HTERT RPE-1 (cell line): ENCODE results near the gene EPYC.
"Not testable (repeated sequence)": the region's sequence is repeated elsewhere in the genome, so short reads cannot be mapped to it uniquely, and the experiment has no call there.

ENCODE experiments used
- in situ Hi-C: fragments of 300-500 bp; cut with MboI; formaldehyde crosslinking; loops from 4 replicates; pipeline ENCODE4 v1.14.3; 2020; ENCODE audit warnings: low sequenced_read_pairs

Gene EPYC

DNA sequence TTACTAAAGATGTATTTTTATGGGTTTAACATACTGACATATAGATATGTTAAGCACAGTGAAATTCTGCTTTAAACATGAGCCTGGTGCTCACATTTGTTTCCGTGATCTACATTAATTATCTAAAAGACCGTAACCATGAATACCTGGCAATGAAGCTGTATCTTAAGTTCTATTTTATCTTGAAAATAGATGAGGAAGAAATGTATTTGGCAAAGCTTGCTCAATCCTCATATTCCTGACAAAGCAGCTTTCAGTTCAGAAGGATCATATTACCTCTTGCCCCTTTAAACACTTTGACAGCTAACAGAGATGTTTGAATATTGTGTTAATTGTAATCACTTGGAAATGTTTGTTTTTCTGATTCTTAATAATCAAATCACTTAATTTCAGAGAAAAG, 9.8 kb downstream of the EPYC start:
- in situ Hi-C loops = no loop called here

DNA sequence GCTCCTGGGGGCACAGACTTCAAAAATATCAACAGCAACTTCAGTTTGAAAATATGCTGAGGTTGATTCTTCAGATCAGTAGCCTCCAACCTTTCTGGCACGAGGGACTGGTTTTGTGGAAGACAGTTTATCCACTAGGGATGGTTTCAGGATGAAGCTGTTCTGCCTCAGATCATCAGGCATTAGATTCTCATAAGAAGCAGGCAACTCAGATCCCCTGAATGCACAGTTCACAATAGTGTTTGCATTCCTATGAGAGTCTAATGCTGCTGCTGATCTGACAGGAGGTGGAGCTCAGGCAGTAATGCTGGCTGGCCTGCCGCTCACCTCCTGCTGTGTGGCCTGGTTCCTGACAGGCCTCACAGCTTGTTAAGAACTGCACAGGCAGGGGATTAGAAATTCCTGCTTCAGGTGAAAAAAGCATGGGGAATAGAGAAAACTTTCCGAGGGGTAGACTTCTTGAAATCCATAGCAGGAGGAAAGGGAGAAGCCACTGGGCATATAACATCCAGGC, 12.8 kb downstream of the EPYC start:
- in situ Hi-C loops = no loop called here

DNA sequence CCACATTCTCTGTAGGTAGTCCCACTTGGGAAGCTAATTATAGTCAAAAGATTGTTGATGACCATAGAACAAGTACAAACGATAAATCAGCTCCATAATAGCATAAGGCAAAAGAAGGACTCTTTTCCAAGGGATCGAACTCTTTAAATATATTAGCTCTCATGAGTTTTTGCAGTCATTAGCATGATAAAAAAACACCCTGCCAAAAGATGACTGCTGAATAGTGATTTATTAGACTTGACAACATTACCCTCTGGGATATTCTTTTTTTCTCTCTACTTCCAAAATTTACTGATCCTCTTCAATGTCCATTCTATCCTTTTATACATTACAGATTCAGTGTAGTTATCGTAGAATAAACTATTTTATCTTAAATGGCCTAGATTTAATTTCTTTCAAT, 14.2 kb downstream of the EPYC start:
- in situ Hi-C loops = no loop called here

DNA sequence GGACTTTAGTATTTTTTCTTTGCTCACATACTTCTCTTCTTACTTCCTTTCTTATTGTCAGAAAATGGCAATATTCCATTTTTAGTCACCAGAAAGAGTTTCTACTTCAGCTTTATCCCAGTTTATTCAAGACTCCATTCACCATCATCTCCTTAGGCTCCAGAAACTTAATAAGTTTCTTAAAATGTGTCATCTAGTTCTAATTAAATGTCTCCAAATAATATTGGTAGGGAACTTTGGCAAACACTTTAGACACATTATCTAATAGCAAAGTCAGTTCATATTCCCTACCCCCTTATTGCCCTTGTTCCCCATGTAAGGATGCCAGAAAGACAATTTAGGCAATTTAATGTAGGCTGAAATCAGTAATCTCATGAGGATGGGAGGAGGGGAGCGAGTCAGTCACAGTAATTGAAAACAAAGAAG, 15.1 kb downstream of the EPYC start:
- in situ Hi-C loops = no loop called here

DNA sequence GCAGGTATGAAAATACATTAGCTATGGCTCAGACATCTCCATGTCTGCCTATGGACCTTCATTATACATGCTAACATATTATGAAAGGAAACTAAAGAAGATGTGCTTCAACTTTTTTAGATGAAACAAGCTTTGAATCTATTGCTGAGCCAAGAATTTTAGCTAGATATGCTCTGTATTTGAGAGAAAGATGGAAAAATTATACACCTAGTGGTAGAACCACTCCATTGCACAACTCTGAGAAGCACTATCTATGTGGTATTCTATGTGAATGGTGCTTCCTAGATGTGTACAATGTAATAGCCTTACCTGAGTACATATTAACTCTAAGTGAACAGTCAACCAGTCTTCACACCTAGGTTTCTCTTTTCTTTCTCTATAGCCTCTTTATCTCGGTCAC, 17.3 kb downstream of the EPYC start:
- in situ Hi-C loops = no loop called here

DNA sequence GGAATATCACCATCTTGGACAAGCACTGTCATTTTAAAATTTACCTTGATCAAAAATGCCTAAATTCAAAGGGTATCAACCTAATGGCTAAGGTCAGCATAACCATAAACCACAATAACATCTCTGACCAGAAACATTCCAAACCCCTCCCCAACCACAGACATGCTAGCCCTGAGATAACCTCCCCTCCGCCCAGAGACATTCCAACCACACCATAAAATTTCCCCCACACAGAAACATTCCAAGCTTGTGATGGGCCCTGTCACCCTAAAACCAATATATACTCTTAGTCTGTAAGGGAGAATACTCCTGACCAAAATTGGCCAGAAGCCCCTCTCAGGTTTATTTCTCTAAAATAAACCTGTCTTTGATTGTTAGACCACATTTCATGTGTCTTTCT, 17.7 kb downstream of the EPYC start:
- in situ Hi-C loops = no loop called here

DNA sequence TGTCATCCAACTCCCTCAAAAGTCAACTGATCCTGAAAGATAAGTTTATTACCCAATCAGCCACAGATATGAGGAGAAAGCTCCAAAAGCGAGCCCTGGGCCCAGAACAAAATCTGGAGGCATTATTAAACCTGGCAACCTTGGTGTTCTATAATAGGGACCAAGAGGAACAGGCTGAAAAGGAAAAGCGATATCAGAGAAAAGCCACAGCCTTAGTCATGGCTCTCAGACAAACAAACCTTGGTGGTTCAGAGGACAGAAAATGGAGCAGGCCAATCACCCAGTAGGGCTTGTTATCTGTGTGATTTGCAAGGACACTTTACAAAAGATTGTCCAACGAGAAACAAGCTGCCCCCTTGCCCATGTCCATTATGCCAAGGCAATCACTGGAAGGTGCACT, 19.4 kb downstream of the EPYC start:
- in situ Hi-C loops = not testable (repeated sequence)

DNA sequence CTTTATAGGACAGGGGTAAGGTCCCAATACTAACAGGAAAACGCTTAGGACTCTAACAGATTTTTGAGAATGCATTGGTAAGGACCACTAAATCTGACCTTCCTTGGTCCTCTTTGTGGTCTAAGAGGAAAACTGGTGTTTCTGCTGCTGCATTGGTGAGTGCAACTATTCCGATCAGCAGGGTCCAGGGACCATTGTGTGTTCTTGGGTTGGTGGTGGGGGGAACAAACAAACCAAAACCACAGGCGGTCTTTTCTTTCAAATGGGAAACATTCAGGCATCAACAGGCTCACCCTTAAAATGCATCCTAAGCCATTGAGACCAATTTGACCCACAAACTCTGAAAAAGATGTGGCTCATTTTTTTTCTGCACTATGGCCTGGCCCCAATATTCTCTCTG, 20.7 kb downstream of the EPYC start:
- in situ Hi-C loops = no loop called here

DNA sequence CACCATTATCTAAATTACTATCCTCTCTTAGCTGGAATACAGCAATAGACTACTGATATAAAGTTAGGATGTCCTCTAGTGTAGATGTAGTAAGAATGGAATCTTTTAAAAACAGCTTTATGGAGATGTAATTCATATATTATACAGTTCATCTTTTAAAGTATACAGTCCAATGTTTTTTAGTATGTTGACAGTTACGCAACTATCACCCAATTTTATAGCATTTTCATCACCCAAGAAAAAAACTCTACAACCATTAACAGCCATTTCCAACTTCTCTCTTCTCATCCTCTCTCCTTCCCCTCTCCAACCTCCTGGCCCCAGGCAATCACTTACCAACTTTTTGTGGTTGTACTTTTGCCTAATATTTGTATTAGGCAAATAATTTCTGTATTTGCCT, 22.6 kb downstream of the EPYC start:
- in situ Hi-C loops = no loop called here

DNA sequence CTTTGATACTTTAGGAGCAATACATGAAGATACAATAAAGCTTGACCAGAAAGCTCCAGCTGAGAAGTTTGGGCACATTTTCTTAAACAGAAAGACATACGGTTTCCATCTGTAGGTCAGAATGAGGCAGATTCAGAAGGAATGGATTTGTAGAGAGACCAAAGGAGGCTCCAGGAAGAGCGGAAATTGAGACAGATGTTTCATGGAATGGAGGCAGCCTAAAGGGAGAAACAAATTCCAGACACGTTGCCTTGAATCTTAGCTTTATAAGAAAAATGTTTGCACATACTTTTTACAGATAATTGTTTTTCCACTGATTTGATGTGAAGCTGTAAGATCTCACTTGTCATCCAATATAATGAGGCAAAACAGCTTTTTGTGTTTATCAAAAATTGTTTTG, 24.8 kb downstream of the EPYC start:
- in situ Hi-C loops = no loop called here

DNA sequence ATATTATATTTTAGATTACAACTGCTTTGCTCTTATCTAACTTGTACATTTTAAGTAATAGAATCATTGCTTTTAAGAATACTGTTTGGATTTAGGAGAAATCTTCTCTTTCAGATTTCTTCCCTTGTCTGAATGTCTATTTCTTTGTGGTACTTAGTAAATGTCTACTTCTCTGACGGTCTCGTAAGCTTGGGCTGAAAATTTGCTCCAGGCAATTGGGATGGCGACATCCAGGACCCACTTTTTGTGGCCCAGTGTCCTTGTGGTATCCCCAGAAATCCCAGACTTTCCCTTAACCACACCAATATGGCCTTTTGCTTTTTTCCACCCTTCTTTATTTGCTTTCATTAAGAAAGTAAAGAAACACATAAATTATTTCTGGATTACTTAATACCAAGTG, 25.8 kb downstream of the EPYC start:
- in situ Hi-C loops = no loop called here

DNA sequence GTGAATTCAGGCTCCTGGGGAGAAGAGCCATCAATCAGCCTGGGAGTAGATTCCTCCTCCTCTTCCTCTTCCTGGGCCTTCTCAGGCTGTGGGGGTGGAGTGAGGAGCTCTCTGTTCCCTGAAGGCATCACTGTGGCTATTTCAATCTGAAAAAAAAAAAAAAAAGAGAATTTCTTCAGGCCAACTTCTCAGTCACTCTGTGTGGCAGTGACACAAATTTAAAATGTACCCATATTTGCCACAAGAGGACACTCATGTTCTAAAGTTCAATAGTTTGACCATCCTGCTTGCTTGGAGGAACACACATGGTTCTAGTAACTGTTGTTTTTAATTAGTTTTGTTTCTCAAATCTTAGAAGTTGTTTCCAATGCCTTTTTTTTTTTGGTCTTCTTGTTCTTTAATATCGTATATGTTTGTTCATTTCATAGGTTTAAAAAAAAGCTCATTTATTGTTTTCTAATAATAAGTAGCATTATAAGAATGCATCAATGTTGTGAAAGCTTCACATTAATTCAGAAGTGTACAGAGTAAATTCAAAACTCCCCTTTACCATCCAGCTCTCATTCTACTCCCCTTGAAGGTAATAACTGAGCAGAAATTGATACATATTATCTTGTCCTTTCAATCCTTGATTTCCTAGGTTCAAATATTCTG, 26.5 kb downstream of the EPYC start:
- in situ Hi-C loops = no loop called here

DNA sequence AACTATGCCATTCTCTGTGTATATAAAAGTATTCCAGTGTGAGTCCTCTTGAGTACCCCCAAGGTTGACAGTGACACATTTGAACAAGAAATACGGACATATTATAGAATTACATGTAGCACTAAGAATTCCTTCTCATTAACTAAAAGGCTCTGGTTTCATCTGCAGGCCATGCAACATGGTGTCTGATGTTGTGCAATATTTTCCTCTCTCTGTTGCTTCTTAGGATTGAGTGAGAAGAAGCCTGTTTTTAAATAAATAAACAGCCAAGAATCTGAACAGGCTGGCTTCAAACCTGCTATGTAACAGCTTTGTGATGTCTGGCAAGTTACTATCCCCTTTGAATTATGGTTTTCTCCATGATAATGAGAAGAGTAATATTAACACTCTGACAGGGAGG, 27.5 kb downstream of the EPYC start:
- in situ Hi-C loops = no loop called here

DNA sequence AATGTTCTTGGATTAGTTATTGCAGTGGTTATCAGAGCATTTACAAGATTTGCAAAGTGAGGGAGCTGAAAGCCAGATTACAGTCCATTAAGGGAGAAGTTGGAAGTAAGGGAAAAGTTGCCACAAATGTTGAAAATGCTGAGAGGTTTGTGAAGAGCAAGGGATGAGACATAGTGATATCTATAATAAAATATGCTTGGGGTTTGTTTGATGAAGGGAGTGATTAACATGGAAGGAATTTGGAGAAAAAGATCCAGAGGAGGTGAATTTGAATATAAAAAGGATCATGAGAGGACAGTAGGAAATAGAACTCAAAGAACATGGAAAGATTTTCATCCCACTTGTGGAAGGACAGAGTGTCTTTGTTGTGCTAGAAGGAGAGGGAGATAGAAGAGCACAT, 30.5 kb downstream of the EPYC start:
- in situ Hi-C loops = loop anchor here (25.0 kb wide), 1 partner anchor 363 kb away; no protein-coding TSS in a partner anchor

DNA sequence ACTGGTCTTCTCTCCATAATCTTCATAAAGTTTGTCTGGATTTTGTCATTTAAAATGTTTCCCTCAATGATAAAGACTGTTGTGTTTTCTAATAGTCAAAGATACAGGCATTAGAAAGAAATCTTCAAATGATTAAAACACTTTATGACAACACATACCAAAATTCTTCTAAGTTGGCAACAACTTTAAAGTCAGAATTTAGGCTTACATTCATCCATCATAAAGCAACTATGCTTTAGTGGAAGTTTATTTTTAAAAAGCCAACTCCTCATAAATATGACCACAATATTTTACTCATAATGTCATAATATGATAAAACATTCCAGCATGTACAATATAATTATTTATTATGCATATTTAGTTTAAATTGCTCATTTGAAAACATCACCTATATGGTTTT, 32.5 kb downstream of the EPYC start:
- in situ Hi-C loops = loop anchor here (25.0 kb wide), 1 partner anchor 365 kb away; no protein-coding TSS in a partner anchor

DNA sequence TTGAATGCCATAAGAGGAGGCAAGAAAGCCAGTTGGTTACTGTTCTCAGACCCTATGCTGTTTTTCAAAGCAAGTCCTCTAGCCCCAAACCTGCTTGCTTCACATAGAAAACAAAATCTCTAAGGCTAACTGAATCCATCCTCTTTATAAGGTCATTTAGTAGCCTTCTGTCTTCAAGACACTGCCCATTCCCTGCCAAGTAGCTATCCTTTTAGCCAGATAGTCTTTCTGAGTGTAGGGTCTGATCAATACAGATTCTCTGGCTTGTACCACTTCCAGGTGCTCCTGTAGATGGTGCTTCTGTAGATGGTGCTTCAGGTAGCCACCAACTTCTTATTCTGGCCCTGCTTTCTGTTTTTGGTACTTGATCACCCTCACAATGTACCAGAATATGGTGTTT, 33.9 kb downstream of the EPYC start:
- in situ Hi-C loops = loop anchor here (25.0 kb wide), 1 partner anchor 366 kb away; no protein-coding TSS in a partner anchor

DNA sequence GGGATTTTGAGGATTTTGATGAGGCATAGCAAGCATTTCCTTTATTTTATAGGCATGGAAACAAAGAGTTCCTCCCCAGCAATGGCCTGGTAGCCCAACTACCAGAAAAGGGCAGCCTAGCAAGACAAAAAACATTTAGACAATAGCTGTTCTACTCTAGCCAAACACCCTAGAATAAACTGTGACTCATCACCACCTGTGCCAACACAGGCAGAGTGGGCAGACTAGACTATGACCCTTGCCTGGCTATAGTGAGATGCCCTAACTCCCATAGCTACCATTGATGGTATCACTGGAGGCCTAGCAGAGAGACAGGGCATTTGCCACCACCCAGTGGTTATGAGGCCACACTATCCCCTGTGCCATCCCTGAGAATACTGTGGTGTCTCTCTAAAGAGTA, 34.3 kb downstream of the EPYC start:
- in situ Hi-C loops = loop anchor here (25.0 kb wide), 1 partner anchor 367 kb away; no protein-coding TSS in a partner anchor

DNA sequence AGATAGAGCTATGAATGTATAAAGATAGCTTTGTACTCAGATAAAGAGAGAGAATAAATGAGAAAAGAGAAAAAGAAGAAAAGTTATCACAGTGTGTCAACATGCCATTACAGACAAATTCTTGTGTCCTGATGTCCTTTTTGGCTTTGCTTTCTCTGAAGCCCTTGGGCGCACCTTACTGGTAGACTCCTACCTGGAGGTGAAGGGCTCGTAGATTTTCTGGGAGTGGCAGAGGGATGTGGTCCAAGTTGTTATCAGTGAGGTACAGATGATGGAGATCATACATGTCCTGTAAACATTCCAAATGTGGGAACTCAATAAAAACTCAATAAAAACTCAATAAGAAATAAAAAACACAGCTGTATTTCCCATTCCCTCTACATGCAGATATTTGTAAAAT, 34.9 kb downstream of the EPYC start:
- in situ Hi-C loops = loop anchor here (25.0 kb wide), 1 partner anchor 367 kb away; no protein-coding TSS in a partner anchor

DNA sequence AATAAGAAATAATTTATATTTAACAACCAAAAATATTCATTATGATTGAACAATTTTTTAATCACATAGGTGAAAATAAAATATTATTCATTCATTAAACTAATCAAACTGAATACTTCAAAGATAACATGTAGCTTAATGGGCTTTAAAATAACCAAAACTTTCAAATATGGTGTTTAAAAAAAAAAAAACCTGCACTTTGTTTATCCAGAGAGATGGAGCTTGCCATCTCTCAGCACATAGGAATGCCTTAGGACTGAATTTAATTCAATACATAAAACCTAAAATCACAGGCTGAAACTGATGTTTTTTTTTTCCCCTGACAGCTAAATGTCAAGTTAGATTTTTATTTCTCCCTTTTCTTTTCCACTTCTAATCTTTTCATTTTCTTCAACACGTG, 35.4 kb downstream of the EPYC start:
- in situ Hi-C loops = loop anchor here (25.0 kb wide), 1 partner anchor 368 kb away; no protein-coding TSS in a partner anchor

DNA sequence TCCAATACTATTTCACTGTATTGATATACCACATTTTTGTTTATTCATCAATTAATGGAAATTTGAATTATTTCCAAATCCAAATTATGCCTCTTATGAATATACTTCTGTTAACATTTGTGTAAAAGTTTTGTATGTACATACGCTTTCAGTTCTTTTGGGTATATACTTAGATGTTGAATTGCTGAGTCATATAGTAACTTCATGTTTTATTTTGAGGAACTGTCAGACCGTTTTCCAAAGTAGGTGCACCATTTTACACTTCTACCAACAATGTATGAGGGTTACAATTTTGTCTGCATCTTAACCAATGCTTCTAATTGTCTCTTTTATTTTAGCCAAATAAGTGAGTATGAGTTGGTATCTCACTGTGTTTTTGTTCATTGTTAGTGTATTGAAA, 39.6 kb downstream of the EPYC start:
- in situ Hi-C loops = loop anchor here (25.0 kb wide), 1 partner anchor 372 kb away; no protein-coding TSS in a partner anchor

DNA sequence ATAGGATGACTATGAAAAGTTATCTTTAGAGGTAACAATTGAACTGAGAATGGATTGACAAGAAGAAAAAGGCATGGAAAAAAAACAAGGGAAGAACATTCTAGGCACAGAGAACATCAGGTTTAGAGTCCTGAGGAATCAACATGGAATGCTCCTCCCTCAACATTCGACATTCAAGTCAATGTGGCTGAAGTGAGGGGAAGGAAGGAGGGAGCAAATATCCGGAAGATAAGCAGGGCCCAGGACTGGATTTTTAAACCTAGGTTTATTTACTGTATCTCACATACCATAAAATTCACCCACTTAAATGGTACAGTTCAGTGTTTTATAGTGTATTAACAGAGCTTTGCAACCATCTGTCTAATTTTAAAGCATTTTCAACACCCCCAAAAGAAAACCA, 40.2 kb downstream of the EPYC start:
- in situ Hi-C loops = loop anchor here (25.0 kb wide), 1 partner anchor 373 kb away; no protein-coding TSS in a partner anchor

DNA sequence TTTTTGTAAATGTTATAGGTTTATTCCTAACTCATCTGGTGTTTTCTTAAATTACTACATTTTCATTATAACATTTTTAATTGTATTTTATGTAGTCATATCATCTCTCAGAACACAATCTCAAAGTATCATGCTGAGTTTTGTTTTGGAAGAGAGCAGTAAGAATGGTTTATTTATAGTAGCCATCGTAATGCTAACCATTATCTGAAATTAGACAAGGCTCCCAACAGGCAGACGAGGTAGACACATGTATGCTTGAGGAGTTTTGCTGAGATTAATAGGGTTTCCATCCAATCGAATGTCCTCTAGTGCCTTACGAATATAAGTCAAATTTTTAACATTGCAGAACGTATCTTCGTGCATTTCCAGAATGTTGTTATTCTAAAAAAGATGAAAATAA, 40.8 kb downstream of the EPYC start:
- in situ Hi-C loops = loop anchor here (25.0 kb wide), 1 partner anchor 373 kb away; no protein-coding TSS in a partner anchor
